GM10266 (cell line): ENCODE data around the gene FUT7.

Source experiments
- DNase-seq: peaks from one replicate; pipeline ENCODE4 v3.0.0; 2012; ENCODE audit errors: extremely low spot score
- CTCF ChIP-seq: IDR thresholded peaks from 2 replicates; pipeline ENCODE4 v1.5.1; 2012; ENCODE audit warnings: mild to moderate bottlenecking, low read depth; ENCODE audit not compliant: control insufficient read depth, insufficient read depth; ENCODE audit errors: missing control alignments

Gene FUT7

DNA sequence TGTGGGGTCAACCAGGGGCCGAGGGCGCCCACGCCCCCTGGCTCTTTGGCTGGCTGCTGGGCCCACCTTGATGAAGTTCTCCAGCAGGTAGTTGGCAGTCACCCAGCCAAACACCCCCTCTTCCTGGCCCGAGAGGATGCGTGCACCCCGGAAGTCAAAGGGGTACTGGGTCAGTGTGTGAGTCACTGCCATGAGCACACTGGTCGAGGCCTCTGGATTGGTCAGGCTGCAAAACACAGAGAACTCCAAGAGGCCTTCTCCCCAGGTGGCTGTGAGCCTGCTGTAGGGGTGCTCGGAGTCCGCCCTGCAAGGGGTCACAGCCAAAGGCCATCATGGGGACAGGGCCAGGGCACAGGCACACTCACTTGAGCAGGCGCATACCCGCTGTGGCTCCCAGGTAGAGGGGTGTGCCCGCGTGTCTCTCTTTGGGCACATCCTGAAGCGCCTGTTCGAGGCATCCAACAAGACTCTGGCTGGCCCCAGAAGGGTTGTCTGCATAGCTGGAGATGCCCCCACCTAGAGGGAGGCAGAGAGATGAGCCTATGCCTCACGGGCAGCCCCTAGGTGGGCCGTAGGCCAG is 19.3 kb upstream of the FUT7 start:
- no peak for DNase-seq
- TF ChIP-seq CTCF = no peak

DNA sequence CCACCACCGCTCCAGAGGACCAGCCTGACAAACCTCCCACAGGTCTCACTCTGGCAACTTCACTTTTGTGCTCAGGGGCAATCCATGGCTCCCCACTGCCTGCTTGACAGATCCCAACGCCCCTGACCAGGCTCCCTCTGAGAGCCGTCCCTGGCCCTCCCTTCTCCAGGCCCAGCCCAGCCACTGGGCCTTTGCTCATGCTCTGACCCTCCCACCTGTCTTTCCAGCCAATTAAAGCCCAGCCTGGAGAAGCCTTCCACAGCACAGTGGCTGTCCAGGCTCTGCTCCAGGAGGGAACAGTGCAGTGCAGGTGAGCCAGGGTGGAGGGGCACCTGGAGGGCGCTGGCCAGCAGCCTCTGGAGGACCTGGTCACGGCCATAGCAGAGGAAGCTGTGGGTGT is 18.7 kb upstream of the FUT7 start:
- no peak for TF ChIP-seq CTCF
- DNase-seq = no peak

- DNase-seq = peak; percentile 83
Measured at GRCh38 chr9:137049544-137050449, 17.9 kb upstream of the FUT7 start.

GRCh38 chr9:137048655-137049543 is 17.0 kb upstream of the FUT7 start:
- no peak for DNase-seq
- TF ChIP-seq CTCF = no peak

More at GRCh38 chr9:137049544-137050449, 17.9 kb upstream of the FUT7 start:
- TF ChIP-seq CTCF = peak; percentile 54

DNA sequence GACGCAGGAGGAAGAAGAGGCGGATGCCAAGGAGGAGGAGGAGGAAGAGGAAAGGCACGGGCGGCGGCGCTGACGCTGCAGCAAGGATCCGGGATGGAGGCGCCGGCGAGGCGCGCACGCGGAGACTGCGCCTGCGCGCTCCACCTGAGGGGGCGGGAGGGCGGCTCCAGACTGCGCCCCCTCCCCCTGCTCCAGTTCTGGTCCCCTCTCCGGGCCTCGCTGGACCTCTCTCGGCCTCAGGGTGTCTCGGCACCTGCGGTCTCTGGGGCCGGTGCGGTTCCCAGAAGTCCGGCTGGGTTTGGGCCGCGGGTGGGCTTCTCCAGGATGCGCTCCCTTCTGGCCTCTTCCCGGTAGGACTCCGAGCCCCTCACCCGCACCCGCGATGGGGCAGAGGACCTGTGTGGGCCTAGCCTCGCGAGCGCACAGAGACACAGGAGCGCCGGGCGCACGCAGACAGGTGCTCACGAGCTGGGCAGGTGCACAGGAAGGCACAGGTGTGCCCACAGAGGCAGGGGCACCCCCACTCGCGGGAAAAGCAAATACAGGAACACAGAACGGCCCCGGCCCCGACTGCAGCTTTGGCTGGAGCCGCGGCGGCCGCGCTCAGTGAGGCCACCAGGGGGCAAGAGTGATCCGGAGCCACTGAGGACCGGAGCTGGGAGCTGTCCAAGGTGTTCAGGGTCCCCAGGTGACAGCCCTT is 14.3 kb upstream of the FUT7 start, which contains the start of gene NPDC1:
NPDC1 (minus strand) TSS at position 90 of the 700 bp plus-strand sequence. CDS start 188 bp downstream, outside the sequence.
- DNase-seq = peak; percentile 97
- TF ChIP-seq CTCF = peak; percentile 88

- DNase-seq = no peak
- TF ChIP-seq CTCF = no peak
Measured at GRCh38 chr9:137045294-137046087, 13.6 kb upstream of the FUT7 start.
